Stimulated activated CD4-positive, alpha-beta T cell treated with anti-CD3 and anti-CD28 coated beads, Interleukin-2, amount 100 ng/mL, for 48 hours (primary cell): Measurements from ENCODE around the gene C1orf141.
A peak's percentile ranks its signal among the peaks of the same experiment; 100 is the strongest.
"Not testable (repeated sequence)": the region's sequence is repeated elsewhere in the genome, so short reads cannot be mapped to it uniquely, and the experiment has no call there.

ENCODE experiments used
- DNase-seq, 2 donors: peaks; one replicate each; pipeline ENCODE4 v3.0.0-alpha.2; 2020

The C1orf141 gene

GRCh38 chr1:67134695-67135094 lies at the start of gene C1orf141:
C1orf141 (minus strand) TSS chr1:67134970; CDS start chr1:67127240, 7,730 bp downstream.
- DNase-seq: no peak

- no peak for DNase-seq
These were observed 40.8 kb upstream of the C1orf141 start for GRCh38 chr1:67175530-67176087.

DNA sequence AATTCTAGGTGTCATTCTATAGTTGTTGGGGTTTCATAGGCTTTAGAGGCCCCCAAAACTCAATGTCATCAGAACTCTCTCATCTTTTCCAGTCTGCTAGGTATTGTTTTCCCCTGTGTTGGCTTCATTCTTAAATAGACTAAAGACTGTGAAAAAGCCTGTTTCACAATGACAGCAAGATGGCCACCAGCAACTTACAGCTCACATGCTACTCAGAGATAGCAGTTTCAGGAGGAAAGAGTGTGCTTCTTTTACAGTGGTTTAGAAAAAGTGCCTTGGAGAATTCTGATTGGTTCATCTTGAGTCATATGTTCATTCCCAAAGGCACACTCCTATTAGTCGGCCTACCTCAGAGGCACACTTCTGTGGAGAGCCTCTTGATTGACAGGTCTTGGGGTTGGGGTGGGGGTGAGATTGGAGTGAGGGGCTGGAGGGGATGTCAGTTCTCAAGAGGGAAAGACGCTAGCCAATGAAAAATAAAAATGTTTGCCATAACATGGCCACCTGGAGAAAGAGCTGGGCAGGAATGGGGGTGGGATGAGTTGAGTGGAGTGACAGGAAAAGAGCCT lies 40.0 kb upstream of the C1orf141 start:
- DNase-seq: no peak

DNA sequence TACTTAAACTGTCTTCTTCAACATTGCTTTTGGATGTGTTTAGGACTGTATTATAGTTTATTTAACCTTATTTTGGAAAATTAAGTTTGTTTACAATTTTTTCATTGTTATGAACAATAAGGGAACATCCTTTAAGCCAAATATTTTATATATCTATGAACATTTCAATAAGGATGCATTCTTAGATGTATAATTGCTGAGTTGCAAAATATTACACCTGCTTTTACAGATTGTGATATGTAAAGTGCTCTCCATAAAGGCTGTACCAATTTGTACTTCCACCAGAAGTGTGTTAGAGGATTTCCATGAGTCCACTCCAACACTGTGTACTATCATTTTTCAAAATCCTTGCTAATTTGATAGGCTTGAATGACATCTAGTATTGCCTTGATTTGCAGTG lies 39.2 kb upstream of the C1orf141 start:
- DNase-seq: no peak

- no peak for DNase-seq
These were observed 37.2 kb upstream of the C1orf141 start for GRCh38 chr1:67171978-67172377.

- no peak for DNase-seq
These were observed 36.8 kb upstream of the C1orf141 start for GRCh38 chr1:67171574-67171955.

GRCh38 chr1:67170751-67171573 lies 36.2 kb upstream of the C1orf141 start:
- no peak for DNase-seq

GRCh38 chr1:67169932-67170331 lies 35.2 kb upstream of the C1orf141 start:
- no peak for DNase-seq

DNA sequence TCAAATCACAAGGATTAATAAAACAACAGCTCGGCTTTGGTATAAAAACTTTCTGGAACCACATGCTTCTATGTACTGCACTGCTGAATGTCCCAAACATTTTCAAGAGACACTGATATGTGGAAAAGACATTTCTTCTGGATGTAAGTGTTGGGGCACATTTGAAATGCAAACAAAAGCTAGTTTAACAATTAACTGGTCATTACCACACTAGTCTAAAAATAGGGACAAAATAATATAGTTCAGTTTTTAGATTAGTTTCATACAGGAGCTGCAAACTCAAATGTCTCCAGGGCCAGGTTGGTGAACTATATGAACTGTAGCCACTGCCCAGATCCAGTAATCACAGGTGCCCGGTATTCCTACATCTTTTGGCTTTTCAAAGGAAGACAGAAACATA lies 34.7 kb upstream of the C1orf141 start:
- DNase-seq: no peak

DNA sequence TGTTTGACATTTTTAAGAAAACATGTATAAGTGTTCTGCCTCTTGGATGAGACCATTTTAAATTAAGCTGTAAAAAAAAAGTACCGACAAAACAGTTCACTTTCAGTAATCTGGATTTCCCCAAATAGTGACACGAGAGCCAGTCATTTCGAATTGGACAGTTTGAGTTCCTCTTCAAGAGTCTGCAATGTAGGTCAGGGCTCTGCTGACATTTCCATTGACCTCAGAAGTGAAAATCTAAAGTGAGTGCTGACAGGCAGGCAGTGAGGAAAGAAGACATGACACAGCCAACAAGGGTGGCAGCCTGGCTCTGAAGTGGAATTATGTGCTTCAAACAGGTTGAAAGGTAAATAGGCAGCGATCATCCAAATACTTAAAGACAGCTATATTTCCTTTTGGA lies 31.4 kb upstream of the C1orf141 start, which contains the start of gene IL23R:
IL23R (plus strand) TSS at position 259 of the 400 bp plus-strand sequence. CDS start 1,667 bp downstream, outside the sequence.
- no peak for DNase-seq

GRCh38 chr1:67165468-67166041 lies 30.8 kb upstream of the C1orf141 start:
- DNase-seq: no peak

- no peak for DNase-seq
These were observed 28.2 kb upstream of the C1orf141 start for GRCh38 chr1:67162954-67163353.

DNA sequence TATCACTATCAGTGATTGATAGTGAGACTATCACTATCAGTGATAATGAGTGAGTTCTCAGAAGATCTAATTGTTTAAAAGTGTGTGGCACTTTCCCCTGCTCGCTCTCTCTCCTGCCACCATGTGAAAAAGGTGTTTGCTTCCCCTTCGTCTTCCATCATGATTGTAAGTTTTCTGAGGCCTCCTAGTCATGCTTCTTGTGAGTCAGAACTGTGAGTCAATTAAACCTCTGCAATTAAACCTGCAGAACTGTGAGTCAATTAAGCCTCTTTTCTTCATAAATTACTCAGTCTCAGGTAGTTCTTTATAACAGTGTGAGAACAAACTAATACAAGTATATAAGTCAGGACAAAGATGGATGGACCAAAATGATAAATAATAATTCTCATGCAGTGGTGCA lies 24.5 kb upstream of the C1orf141 start:
- DNase-seq: no peak

DNA sequence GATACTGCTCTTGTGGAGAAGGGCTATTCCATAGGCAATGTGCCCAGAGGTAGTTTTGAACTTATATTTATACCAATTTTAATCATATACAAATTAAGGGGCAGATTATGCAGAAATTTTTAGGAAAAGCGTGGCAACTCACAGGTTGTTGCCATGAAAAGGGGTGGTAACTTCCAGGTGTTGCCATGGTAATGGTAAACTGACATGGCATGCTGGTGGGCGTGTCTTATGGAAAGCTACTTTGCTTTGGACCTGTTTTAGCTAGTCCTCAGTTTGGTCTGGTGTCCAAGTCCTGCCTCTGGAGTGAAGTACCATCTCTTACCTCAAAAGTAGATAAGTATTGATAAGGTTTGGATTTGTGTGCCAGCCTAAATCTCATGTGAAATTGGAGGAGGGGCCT lies 23.6 kb upstream of the C1orf141 start:
- no peak for DNase-seq

GRCh38 chr1:67150931-67151330 lies 16.2 kb upstream of the C1orf141 start:
- no peak for DNase-seq

DNA sequence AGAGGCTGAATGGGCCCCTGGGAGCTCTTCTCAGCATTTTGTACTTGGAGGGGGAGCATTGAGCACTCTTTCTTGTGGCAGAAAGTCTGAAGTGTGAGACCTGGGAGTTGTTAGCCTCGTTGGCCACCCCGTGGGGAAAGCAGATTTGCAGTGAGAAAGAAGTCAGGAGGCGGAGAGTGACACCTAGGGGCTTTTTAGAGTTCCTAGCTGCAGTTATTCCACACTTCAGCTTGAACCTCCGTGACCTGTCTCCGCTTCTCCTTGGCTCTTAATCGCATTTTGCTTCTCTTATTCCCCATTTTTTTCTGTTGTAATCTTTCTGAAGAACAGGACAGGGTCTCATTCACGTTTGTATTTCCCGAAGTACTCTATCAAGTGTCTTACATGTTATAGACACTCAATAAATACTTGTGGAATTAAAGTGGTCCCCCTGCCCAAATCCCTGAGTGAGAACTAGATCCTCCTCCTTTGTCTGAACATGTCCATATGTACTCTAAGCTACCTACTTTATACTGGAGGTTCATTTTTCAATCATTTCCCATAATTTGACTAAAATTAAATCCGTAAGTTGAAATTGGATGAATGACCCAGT lies 14.5 kb upstream of the C1orf141 start:
- DNase-seq: peak in 1 of 2 donors; percentile 41

DNA sequence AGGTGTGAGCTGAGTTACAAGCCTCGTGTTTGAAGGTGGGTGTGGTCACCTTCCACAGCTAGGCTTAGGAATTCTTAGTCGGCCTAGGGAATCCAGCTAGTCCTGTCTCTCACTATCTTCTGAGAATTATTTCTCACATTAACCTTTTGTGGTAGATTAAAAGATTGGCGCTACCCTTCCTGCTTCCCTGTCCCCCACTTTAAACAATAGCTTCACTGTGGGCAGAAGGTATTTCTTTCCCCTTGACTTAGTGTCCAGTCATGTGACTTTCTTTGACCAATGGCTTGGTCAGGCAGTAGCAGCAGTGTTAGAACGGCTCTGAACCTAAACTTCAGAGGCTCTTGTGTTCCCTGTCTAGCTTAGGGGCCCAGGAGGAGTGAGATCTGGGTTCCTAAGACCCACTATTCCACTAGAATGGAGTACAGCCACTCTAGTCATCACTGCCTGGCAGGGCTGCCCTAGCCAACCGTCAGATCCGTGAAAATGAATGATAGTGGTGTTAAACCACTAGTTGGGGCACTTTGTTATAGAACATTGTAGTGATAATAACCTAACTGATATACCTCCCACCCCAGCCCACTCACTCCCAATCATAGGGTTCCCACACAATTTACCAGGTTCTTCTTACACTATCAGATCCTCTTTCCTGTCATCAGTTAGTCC lies 13.9 kb upstream of the C1orf141 start:
- no peak for DNase-seq

DNA sequence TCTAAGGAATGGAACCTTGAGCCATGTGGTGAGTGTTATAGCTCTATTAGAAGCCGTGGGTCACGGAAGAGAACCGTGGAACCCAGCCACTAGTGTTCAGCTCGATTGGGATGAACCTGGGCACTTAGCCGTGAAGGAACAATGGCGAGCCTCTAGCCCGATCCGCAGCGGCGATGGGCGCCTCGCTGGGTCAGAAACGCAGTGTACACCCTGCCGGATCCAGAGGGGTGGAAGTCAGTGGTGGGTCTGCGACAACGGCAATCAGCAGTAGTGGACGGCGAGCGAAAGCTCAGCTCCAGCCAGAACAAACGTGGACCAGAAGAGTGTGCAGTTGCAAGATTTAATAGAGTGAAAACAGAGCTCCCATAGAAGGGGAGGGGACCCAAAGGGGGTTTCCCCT lies 13.2 kb upstream of the C1orf141 start:
- not testable (repeated sequence) for DNase-seq

GRCh38 chr1:67146539-67146938 lies 11.8 kb upstream of the C1orf141 start:
- no peak for DNase-seq

DNA sequence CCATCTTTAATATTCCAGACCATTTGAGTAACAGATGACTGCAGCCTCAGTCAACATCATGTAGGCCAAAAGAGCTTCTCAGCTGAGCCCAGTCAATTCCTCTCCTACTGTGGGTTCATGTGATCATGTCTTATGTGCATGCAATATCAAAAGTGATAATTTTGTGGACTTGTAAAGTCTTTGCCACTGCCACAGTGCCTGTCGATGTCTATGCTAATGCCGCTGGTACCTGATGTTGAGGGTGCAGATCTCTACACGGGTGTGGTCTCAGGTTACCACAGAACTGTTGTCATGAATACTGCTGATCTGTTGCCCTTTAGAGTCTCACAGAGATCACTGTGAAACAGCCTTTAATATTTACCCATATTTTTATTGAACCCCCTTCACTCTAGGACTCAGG lies 11.3 kb upstream of the C1orf141 start:
- no peak for DNase-seq

GRCh38 chr1:67144696-67145095 lies 9.9 kb upstream of the C1orf141 start:
- DNase-seq: no peak

DNA sequence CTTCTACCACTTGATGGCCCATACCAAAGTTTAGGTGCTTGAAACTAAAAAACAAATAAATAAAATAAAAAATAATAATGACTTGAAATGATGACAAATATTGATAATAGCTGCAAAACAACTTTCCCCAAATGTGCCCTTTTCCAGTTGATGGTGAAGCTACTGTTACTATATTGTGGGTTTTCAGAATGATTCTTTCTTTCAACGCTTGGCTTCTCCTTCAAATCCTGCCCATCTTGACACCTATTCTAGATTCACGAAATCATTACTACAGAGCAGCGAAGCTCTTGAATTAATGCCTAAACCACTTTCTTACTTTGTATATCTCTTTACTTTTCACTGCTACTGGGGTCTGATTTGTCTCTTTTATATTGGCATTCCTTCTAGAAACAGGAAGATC lies 9.2 kb upstream of the C1orf141 start:
- DNase-seq: no peak

GRCh38 chr1:67142931-67143330 lies 8.2 kb upstream of the C1orf141 start:
- no peak for DNase-seq
